Measurements from ENCODE around the gene SFXN5. TPM values are rescaled to one million over a fixed set of nuclear protein-coding genes. Genes with fewer than 3 reads are reported as not detected.

SFXN5 gene
- total RNA-seq, 1 experiment from 2014 or later = 31.3 TPM

DNA sequence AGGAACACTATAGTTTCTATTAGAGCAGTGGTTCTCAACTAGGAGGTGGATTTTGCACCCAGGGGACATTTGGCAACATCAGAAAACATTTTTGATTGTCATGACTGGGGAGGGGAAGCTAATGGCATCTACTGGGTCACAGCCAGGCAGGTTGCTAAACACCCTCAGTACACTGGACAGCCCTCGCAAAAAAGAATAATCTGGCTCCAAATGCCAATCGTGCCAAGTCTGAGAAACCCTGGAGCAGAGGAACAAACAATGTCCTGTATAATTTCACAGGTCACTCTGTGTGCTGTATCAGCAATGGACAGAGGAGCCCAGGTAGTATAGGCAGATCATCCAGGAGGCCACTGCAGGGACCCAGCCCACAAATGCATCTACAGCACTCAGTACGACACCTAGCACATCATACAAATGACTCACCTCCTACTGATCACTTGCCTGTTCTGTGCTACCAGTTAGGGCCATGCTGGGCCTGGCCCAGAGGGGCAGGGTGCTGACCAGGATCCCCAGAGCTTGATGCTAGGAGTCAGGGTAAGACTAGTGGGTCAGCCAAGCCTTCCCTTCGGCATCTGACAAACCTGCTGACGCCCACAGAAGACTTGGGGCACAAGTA, 37.6 kb downstream of the SFXN5 start:
- H3K27me3 Mint-ChIP-seq (ENCODE audit: insufficient read depth, unreplicated experiment) = no peaks in the 10 kb centered on the region
- POLR2A ChIA-PET = no interaction called here

DNA sequence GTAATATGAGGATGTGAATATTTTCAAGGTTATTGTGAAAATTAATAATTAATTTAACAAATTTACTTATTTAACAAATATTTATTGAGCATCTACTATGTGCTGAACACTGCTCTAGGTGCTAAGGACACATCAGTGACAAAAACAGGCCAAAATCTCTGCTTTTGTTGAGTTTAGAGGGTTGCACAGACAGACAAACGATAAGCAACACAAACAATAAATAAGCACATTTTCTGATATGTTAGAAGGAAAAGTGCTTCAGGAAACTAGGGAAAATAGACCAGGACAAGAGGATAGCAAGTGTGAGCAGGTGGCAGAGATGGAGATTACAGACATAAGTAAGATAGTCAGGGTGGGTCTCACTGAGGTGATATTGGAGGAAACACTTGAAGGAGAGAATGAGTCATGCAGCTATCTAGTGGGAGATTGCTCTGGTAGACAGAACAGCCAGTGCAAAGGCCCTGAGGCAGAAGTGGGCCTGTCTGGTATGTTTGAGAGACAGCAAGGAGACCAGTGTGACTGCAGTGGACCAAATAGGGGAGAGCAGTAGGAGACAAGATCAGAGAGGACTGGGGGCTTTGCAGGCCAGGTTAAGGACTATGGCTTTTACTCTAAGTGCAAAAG, 38.3 kb downstream of the SFXN5 start:
- intact Hi-C loops (cut with micrococcal nuclease; ENCODE audit: unreplicated experiment) = loop anchor here (2.0 kb wide), 1 partner anchor 40 kb away; no protein-coding TSS in a partner anchor
- H3K4me3 ChIP-seq (ENCODE audit: low read depth, low read length) = no peak overlapping the region
- ChIA-PET POLR2A (interaction anchor here (1.0 kb wide), 1 partner anchor 38 kb away, joined by 5 read pairs; the partner anchor contains the start of gene SFXN5), CTCF (interaction anchor here (0.6 kb wide), 1 partner anchor 28 kb away, joined by 3 read pairs; no protein-coding TSS in a partner anchor)
- TF ChIP-seq, protein P1, sequence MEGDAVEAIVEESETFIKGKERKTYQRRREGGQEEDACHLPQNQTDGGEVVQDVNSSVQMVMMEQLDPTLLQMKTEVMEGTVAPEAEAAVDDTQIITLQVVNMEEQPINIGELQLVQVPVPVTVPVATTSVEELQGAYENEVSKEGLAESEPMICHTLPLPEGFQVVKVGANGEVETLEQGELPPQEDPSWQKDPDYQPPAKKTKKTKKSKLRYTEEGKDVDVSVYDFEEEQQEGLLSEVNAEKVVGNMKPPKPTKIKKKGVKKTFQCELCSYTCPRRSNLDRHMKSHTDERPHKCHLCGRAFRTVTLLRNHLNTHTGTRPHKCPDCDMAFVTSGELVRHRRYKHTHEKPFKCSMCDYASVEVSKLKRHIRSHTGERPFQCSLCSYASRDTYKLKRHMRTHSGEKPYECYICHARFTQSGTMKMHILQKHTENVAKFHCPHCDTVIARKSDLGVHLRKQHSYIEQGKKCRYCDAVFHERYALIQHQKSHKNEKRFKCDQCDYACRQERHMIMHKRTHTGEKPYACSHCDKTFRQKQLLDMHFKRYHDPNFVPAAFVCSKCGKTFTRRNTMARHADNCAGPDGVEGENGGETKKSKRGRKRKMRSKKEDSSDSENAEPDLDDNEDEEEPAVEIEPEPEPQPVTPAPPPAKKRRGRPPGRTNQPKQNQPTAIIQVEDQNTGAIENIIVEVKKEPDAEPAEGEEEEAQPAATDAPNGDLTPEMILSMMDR (IDR thresholded peaks at IDR 0.05; ENCODE audit: insufficient read depth in 1 of 2, low read depth in 1 of 2, low read length in 1 of 2, severe bottlenecking in 1 of 2, unreplicated experiment in 1 of 2) = no peak
- Mint-ChIP-seq H3K9me3 (ENCODE audit: unreplicated experiment) (no peaks in the 10 kb centered on the region), H3K36me3 (ENCODE audit: insufficient read depth, unreplicated experiment) (no peaks in the 10 kb centered on the region), H3K27me3 (ENCODE audit: insufficient read depth, unreplicated experiment) (no peaks in the 10 kb centered on the region), H3K4me1 (ENCODE audit: low read depth, unreplicated experiment) (peaks cover 33% of the 10 kb centered on the region), H3K4me3 (ENCODE audit: unreplicated experiment) (no peak overlapping the region), H3K27ac (ENCODE audit: unreplicated experiment) (peak overlapping the region; percentile 45)
- no peaks in the 10 kb centered on the region for H3K27me3 ChIP-seq (replicated peaks; ENCODE audit: control insufficient read depth, insufficient read depth, low read length)
- H3K4me1 ChIP-seq = peaks cover 40% of the 10 kb centered on the region
- H3K36me3 ChIP-seq (ENCODE audit: control insufficient read depth, insufficient read depth, low read length) = no peaks in the 10 kb centered on the region
- H3K9me3 ChIP-seq = no peaks in the 10 kb centered on the region
- BruUV-seq (replicated peaks) = no TSS peak
- no peak for DNase-seq

More for the DNA sequence above, 37.6 kb downstream of the SFXN5 start:
- Mint-ChIP-seq H3K27ac (ENCODE audit: unreplicated experiment) (peak overlapping the region; percentile 45), H3K4me1 (ENCODE audit: low read depth, unreplicated experiment) (peaks cover 33% of the 10 kb centered on the region), H3K36me3 (ENCODE audit: insufficient read depth, unreplicated experiment) (no peaks in the 10 kb centered on the region), H3K4me3 (ENCODE audit: unreplicated experiment) (no peak overlapping the region), H3K9me3 (ENCODE audit: unreplicated experiment) (no peaks in the 10 kb centered on the region)
- H3K9me3 ChIP-seq = no peaks in the 10 kb centered on the region
- DNase-seq = no peak
- H3K4me1 ChIP-seq = peaks cover 40% of the 10 kb centered on the region
- intact Hi-C loops (cut with micrococcal nuclease; ENCODE audit: unreplicated experiment) = loop anchor here (2.0 kb wide), 1 partner anchor 41 kb away; no protein-coding TSS in a partner anchor
- H3K36me3 ChIP-seq (ENCODE audit: control insufficient read depth, insufficient read depth, low read length) = no peaks in the 10 kb centered on the region
- H3K27me3 ChIP-seq (replicated peaks; ENCODE audit: control insufficient read depth, insufficient read depth, low read length) = no peaks in the 10 kb centered on the region
- CTCF ChIA-PET = no interaction called here
- BruUV-seq (replicated peaks) = no TSS peak
- TF ChIP-seq, protein P1 (IDR thresholded peaks at IDR 0.05; ENCODE audit: insufficient read depth in 1 of 2, low read depth in 1 of 2, low read length in 1 of 2, severe bottlenecking in 1 of 2, unreplicated experiment in 1 of 2) = no peak
- H3K4me3 ChIP-seq (ENCODE audit: low read depth, low read length) = no peak overlapping the region

DNA sequence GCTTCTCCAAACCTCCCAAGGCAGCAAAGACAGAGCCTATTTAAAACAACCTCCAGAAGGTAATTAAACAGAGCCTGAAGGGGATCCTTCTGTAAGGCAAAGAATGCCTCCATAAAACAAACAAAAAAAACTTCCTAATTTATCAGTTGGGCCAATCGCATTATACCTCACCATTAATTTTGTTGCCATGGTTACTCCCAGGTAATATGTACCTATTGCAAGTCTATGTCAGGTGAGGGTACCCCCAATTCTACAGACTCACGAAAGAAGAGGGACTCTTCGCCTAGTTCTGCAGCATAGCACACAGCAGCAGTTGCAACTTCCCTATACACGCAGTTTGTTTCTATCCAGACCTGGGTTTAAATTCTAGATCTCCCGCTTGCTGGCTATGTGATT, 38.8 kb downstream of the SFXN5 start:
- intact Hi-C loops (cut with micrococcal nuclease; ENCODE audit: unreplicated experiment) = loop anchor here (1.0 to 2.0 kb wide), 4 partner anchors 11 to 40 kb away; partner anchors contain the start of gene SFXN5
- Mint-ChIP-seq H3K27ac (ENCODE audit: unreplicated experiment) (peak overlapping the region; percentile 45), H3K4me1 (ENCODE audit: low read depth, unreplicated experiment) (peaks cover 33% of the 10 kb centered on the region), H3K9me3 (ENCODE audit: unreplicated experiment) (no peaks in the 10 kb centered on the region), H3K27me3 (ENCODE audit: insufficient read depth, unreplicated experiment) (no peaks in the 10 kb centered on the region), H3K4me3 (ENCODE audit: unreplicated experiment) (peak overlapping the region; percentile 72), H3K36me3 (ENCODE audit: insufficient read depth, unreplicated experiment) (no peaks in the 10 kb centered on the region)
- H3K9me3 ChIP-seq = no peaks in the 10 kb centered on the region
- TF ChIP-seq, protein P1 (IDR thresholded peaks at IDR 0.05; ENCODE audit: insufficient read depth in 1 of 2, low read depth in 1 of 2, low read length in 1 of 2, severe bottlenecking in 1 of 2, unreplicated experiment in 1 of 2) = no peak
- no peaks in the 10 kb centered on the region for H3K36me3 ChIP-seq (ENCODE audit: control insufficient read depth, insufficient read depth, low read length)
- no peaks in the 10 kb centered on the region for H3K27me3 ChIP-seq (replicated peaks; ENCODE audit: control insufficient read depth, insufficient read depth, low read length)
- no peak for DNase-seq
- ChIA-PET POLR2A (interaction anchor here (0.7 to 1.4 kb wide), 3 partner anchors 24 to 201 kb away, joined by 3 to 5 read pairs (median 4); partner anchors contain the start of genes PRADC1 and SFXN5), CTCF (interaction anchor here (0.6 to 1.6 kb wide), 4 partner anchors 28 to 159 kb away, joined by 3 read pairs; no protein-coding TSS in a partner anchor)
- peaks cover 40% of the 10 kb centered on the region for H3K4me1 ChIP-seq
- BruUV-seq (replicated peaks) = no TSS peak
- H3K4me3 ChIP-seq (ENCODE audit: low read depth, low read length) = no peak overlapping the region

Measured in Caco-2 (cell line).